Measurements from ENCODE around the gene HOXB7.

HOXB7 gene

DNA sequence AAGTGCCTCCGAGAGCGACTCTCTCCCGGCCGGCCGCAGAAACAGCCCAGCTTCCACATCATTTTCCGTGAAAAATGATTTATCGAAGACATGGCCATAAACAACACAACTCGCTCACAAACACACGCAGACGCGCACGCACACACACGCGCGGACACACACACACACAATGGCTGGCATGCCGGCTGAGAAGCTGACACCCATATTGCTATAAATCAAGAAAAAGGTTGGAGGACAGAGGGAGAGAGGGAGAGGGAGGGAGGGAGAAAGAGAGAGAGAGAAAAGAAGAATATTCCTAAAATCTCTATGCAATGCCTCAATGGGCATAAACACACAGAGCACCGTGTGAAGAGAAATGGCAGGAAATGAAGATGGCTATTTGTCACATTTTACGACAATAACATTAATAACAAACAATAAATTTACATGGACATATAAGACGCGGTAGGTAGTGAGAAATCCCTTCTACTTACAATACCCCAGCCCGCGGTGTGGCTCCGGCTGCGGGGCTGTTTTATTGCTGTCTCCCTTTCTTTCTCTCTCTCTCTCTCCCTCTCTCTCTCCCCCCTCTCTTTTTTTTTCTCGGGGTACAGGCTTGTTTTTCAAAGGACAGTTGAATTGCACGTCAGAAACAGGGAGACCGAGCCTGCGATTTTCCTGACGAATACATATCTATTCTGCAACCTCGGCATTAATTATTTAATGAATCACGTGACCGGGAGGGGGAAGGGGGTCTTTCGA lies 42.1 kb downstream of the HOXB7 start:
- no peak overlapping the region for H3K4me3 ChIP-seq (ENCODE audit: low read length)
- DNase-seq (ENCODE audit: low read depth) = no peak
- no peak for TF ChIP-seq CTCF (conservative IDR thresholded peaks at IDR 0.05; ENCODE audit: low read depth, low read length)

- no peak for TF ChIP-seq CTCF (conservative IDR thresholded peaks at IDR 0.05; ENCODE audit: low read depth, low read length)
- no peak overlapping the region for H3K4me3 ChIP-seq (ENCODE audit: low read length)
- no peak for DNase-seq (ENCODE audit: low read depth)
Measured at GRCh38 chr17:48567646-48568354, 43.0 kb downstream of the HOXB7 start.

DNA sequence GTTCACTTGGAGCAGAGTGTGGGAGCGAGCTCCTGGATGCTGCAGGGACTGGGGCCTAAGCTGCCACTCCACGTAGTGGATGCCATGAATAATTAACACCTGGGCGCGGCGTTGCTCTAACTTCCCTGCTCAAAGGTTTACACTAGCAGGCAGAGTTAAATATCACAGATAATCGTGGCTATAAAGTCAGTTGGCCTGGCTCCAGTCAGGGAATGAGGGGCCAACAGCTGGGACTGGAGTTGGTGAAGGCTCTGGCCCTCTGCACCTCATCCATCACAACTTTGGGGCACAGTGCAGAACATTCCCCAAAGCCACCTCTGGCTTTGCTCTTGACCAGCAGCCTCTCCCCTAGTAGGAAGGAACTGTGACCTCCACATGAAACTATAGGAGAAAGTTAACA lies 43.6 kb downstream of the HOXB7 start:
- DNase-seq (ENCODE audit: low read depth) = no peak
- H3K4me3 ChIP-seq (ENCODE audit: low read length) = no peak overlapping the region
- no peak for TF ChIP-seq CTCF (conservative IDR thresholded peaks at IDR 0.05; ENCODE audit: low read depth, low read length)

- no peak overlapping the region for H3K4me3 ChIP-seq (ENCODE audit: low read length)
- TF ChIP-seq CTCF (conservative IDR thresholded peaks at IDR 0.05; ENCODE audit: low read depth, low read length) = no peak
- DNase-seq (ENCODE audit: low read depth) = no peak
Measured at GRCh38 chr17:48566717-48567116, 44.1 kb downstream of the HOXB7 start.

DNA sequence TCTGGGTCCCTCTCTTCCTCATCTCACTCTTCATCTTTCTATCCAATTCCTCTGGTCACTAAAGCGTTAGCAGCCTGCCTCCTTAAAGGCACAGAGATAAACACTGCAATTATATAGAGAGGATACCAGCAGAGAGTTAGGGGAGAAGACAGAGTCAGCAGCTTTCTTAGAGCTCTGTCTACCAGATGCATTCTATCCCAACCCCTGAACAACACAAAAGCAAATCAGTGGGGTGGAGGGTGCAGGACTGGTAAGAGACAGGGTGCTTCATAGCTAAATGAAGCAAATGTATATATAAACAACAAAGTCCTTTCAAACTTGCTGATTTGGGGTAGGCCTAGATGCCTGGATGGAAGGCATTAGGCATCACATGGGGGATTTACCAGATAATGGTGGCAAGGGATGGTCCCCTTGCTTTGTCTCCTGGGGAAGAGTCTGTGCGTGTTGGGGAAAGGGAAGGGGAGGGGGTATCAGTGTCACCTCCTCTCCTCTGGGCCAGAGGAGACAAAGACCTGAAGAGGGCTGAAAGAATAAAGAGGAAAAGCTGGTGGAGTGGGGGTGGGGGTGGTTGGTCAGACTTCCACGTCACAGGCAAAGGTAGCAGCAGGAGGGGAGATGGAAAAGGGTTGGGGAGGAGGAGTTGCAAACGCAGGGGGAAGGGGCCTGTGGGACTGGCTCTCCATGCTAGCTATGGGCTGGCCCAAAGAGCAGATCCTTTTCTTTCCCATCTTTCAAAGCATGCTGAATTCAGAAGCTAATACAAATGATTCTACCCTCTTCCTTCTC lies 44.7 kb downstream of the HOXB7 start:
- no peak for TF ChIP-seq CTCF (conservative IDR thresholded peaks at IDR 0.05; ENCODE audit: low read depth, low read length)
- H3K4me3 ChIP-seq (ENCODE audit: low read length) = no peak overlapping the region
- DNase-seq (ENCODE audit: low read depth) = no peak

- no peak for DNase-seq (ENCODE audit: low read depth)
- no peak for TF ChIP-seq CTCF (conservative IDR thresholded peaks at IDR 0.05; ENCODE audit: low read depth, low read length)
- H3K4me3 ChIP-seq (ENCODE audit: low read length) = no peak overlapping the region
Measured at GRCh38 chr17:48565022-48565554, 45.7 kb downstream of the HOXB7 start.

Data from retinal pigment epithelial cell (primary cell).